SK-N-SH (cell line): ENCODE data around the gene CCR6. TPM values are rescaled to one million over a fixed set of nuclear protein-coding genes. Genes with fewer than 3 reads are reported as not detected.

ENCODE experiments used
- CTCF ChIA-PET: fragments of 300-600, 350-600 bp; formaldehyde crosslinking; extraction: SDS; loops from one replicate; lab custom pipeline; 2021; lab: Yijun Ruan, JAX
- POLR2A ChIA-PET: fragments of 350-600 bp; sonication (Branson Sonifier 250); formaldehyde crosslinking; extraction: SDS; loops from one replicate; lab custom pipeline; 2020; ENCODE audit warnings: antibody characterized with exemption, inconsistent platforms; lab: Yijun Ruan, JAX
- DNase-seq: peaks from one replicate; pipeline ENCODE4 v3.0.0; 2012
- H2AFZ ChIP-seq: fragments of 200-600 bp; sonication (generic); 2 replicates; pipeline ENCODE4 v1.8.1; 2016; ENCODE audit warnings: antibody characterized with exemption, mild to moderate bottlenecking, low read depth
- H3F3A ChIP-seq: fragments of 200-600 bp; sonication (generic); replicated peaks from 2 replicates; pipeline ENCODE3; 2016; ENCODE audit warnings: antibody characterized with exemption, mild to moderate bottlenecking; ENCODE audit not compliant: insufficient read depth
- H3K27ac ChIP-seq, 2 experiments: fragments of 200-500 bp in 1 of 2; fragments of 200-600 bp in 1 of 2; sonication (Bioruptor generic) in 1 of 2; sonication (generic), shearing (Covaris generic) in 1 of 2; 2 replicates each; pipeline versions ENCODE4 v1.5.1 to v1.6.1; 2014 to 2016; ENCODE audit warnings: low read depth in 2 of 2, inconsistent platforms in 1 of 2, low read length in 1 of 2, mild to moderate bottlenecking in 1 of 2, mixed read lengths in 1 of 2
- H3K27me3 ChIP-seq: fragments of 200-600 bp; sonication (generic), shearing (Covaris generic); 2 replicates; pipeline ENCODE4 v1.6.1; 2016; ENCODE audit warnings: mixed run types; ENCODE audit not compliant: insufficient read depth
- H3K36me3 ChIP-seq, 2 experiments: fragments of 200-500 bp in 1 of 2; fragments of 200-600 bp in 1 of 2; sonication (Bioruptor generic) in 1 of 2; sonication (generic) in 1 of 2; replicated peaks in 1 of 2; 2 replicates each; pipeline versions ENCODE3 to v1.5.1; 2014 to 2016; ENCODE audit warnings: low read length in 1 of 2, mild to moderate bottlenecking in 1 of 2; ENCODE audit not compliant: insufficient read depth in 2 of 2, control insufficient read depth in 1 of 2
- H3K4me1 ChIP-seq, 2 experiments: fragments of 200-500 bp in 1 of 2; fragments of 200-600 bp in 1 of 2; sonication (Bioruptor generic) in 1 of 2; sonication (generic), shearing (Covaris generic) in 1 of 2; 2 replicates each; pipeline versions ENCODE4 v1.5.1 to v1.6.1; 2014 to 2016; ENCODE audit warnings: low read depth in 1 of 2, low read length in 1 of 2, mixed run types in 1 of 2; ENCODE audit not compliant: insufficient read depth in 2 of 2, control insufficient read depth in 1 of 2
- H3K4me2 ChIP-seq: fragments of 200-600 bp; sonication (generic), shearing (Covaris generic); 2 replicates; pipeline ENCODE4 v1.6.1; 2017; ENCODE audit warnings: mixed run types
- H3K4me3 ChIP-seq, 2 experiments: fragments of 200-500 bp in 1 of 2; fragments of 200-600 bp in 1 of 2; sonication (Bioruptor generic) in 1 of 2; sonication (generic), shearing (Covaris generic) in 1 of 2; 2 replicates each; pipeline versions ENCODE4 v1.5.1 to v1.8.1; 2014 to 2016; ENCODE audit warnings: low read depth in 2 of 2, inconsistent platforms in 1 of 2, low read length in 1 of 2, mild to moderate bottlenecking in 1 of 2, mixed read lengths in 1 of 2, moderate library complexity in 1 of 2
- H3K79me2 ChIP-seq: fragments of 200-600 bp; sonication (generic); 2 replicates; pipeline ENCODE4 v1.8.1; 2017; ENCODE audit warnings: mild to moderate bottlenecking; ENCODE audit not compliant: insufficient read depth
- H3K9ac ChIP-seq: fragments of 200-600 bp; sonication (generic); 2 replicates; pipeline ENCODE4 v1.6.1; 2017; ENCODE audit warnings: mixed run types
- H3K9me2 ChIP-seq: fragments of 200-600 bp; sonication (generic); 2 replicates; pipeline ENCODE4 v1.6.1; 2017; ENCODE audit warnings: mixed run types
- H3K9me3 ChIP-seq: fragments of 200-600 bp; sonication (generic); 2 replicates; pipeline ENCODE4 v1.6.1; 2017; ENCODE audit warnings: mixed run types, mild to moderate bottlenecking, moderate library complexity
- H4K20me1 ChIP-seq: fragments of 200-600 bp; sonication (generic); 2 replicates; pipeline ENCODE4 v1.6.1; 2017; ENCODE audit warnings: mild to moderate bottlenecking, mixed run types; ENCODE audit not compliant: insufficient read depth
- GABPA ChIP-seq: IDR thresholded peaks from 2 replicates; pipeline ENCODE4 v1.4.0; 2012; ENCODE audit warnings: low read depth, mild to moderate bottlenecking
- JUND ChIP-seq: IDR thresholded peaks from 2 replicates; pipeline ENCODE4 v1.4.0; 2012
- MXI1 ChIP-seq: IDR thresholded peaks from 2 replicates; pipeline ENCODE4 v1.6.1; 2012; ENCODE audit warnings: mild to moderate bottlenecking, low read depth, low read length, improper control_type of control experiment
- NRF1 ChIP-seq: IDR thresholded peaks from 2 replicates; pipeline ENCODE4 v1.6.1; 2012; ENCODE audit warnings: low read depth, mild to moderate bottlenecking, low read length
- POLR2AphosphoS5 ChIP-seq: IDR thresholded peaks from 2 replicates; pipeline ENCODE4 v1.6.1; 2012; ENCODE audit warnings: low read depth, low read length
- RAD21 ChIP-seq: IDR thresholded peaks from 2 replicates; pipeline ENCODE4 v1.6.1; 2012; ENCODE audit warnings: mild to moderate bottlenecking, low read length
- RFX5 ChIP-seq: IDR thresholded peaks from 2 replicates; pipeline ENCODE4 v1.6.1; 2012; ENCODE audit warnings: mild to moderate bottlenecking, improper control_type of control experiment, low read length
- SMC3 ChIP-seq: IDR thresholded peaks from 2 replicates; pipeline ENCODE4 v1.6.1; 2012; ENCODE audit warnings: low read depth, low read length, improper control_type of control experiment
- WGBS: methylation state at CpG from one replicate; pipeline ENCODE4 v1.1.6; 2017; ENCODE audit warnings: low lambda C conversion rate; 5-methylcytosine and 5-hydroxymethylcytosine counted together
- polyA plus RNA-seq, 3 experiments: library from polyadenylated mRNA; depleted of rRNA; stranded (reverse); fragments of >200 nt; gene quantifications; 2 replicates each; pipeline ENCODE4 v1.2.3, GENCODE V29; 2012
- TF ChIP-seq, protein P1 (sequence below): fragments of 150-350 bp; IDR thresholded peaks from 2 replicates; pipeline ENCODE4 v1.6.1; 2016; ENCODE audit warnings: mild to moderate bottlenecking, low read depth, low read length
- TF ChIP-seq, protein P2 (sequence below): fragments of 200-600 bp; sonication (generic); IDR thresholded peaks from 2 replicates; pipeline ENCODE4 v1.6.1; 2017; ENCODE audit warnings: antibody characterized with exemption, mild to moderate bottlenecking, moderate library complexity
- TF ChIP-seq, protein P3 (sequence below): fragments of 150-350 bp; IDR thresholded peaks from 2 replicates; pipeline ENCODE4 v1.6.1; 2017; ENCODE audit warnings: antibody characterized with exemption, low read length, low read depth, borderline replicate concordance
- TF ChIP-seq, protein P4 (sequence below): IDR thresholded peaks from 2 replicates; pipeline ENCODE4 v1.4.0; 2012; ENCODE audit warnings: low read depth
- TF ChIP-seq, protein P5 (sequence below): IDR thresholded peaks from 2 replicates; pipeline ENCODE4 v1.4.0; 2012; ENCODE audit warnings: low read depth, borderline replicate concordance
- TF ChIP-seq, protein P6 (sequence below): IDR thresholded peaks from 2 replicates; pipeline ENCODE4 v1.6.1; 2012; ENCODE audit warnings: mild to moderate bottlenecking, low read depth, low read length, moderate library complexity

CCR6 gene
- polyA plus RNA-seq, 1 of the 3 experiments (the other 2 are of a cell fraction), result not detected

DNA sequence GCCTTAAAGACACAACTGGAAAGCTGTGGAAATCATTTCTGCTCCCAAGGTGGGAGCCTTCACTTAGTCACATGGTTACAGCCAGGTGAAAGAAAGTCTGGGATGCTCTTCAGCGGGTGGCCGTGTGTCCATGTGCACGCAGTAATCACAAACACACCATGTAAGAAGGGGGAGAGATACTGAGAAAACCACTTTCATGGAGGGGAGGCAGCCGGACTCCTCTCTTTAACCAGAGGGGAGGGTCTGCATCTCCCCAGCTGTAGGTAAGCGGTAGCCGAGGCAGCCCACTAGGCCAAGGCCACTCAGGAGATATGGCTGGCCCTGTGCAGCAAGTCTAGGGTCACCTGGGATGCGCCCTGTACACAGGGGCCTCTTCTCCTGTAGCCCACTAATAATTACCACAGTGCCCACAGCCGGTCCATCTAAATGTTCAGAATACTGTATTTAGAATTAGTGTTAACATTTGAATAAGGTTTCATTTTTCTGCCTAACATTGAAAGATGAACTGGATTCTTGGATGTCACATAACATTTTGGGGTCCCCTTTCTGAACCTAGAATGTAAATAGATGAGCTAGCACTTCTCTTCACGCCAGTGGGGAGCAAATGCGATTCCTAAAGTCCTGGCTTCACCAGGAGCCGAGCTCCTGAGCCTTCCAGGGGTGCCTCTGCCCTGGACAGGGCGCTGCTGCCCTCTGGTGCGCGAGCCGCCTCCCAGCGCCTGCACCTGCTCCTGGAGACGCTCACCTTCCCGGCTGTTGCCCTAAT lies 19.0 kb downstream of the CCR6 start:
- no peak overlapping the region for H3K9ac ChIP-seq
- WGBS, result 43% methylated on average over 15 of the region's 18 CpGs
- ChIA-PET POLR2A (interaction anchor here (0.6 kb wide), 1 partner anchor 363 kb away, joined by 5 read pairs; no protein-coding TSS in a partner anchor), CTCF (interaction anchor here (0.5 to 7.6 kb wide), 52 partner anchors 9 to 866 kb away, joined by 3 to 79 read pairs (median 4); partner anchors contain the start of genes CCR6, CEP43 and RNASET2)
- H3K27ac ChIP-seq, result no peak overlapping the region
- H3K36me3 ChIP-seq, result no peaks in the 10 kb centered on the region
- no peaks in the 10 kb centered on the region for H3K9me2 ChIP-seq
- no peaks in the 10 kb centered on the region for H3K9me3 ChIP-seq
- H2AFZ ChIP-seq, result no peak overlapping the region
- H3K4me1 ChIP-seq, result peaks cover 0 to 3% of the 10 kb centered on the region in 2 experiments; a peak in 1 of 4 replicates
- no peak overlapping the region; a peak in 1 of 4 replicates for H3K4me3 ChIP-seq
- no peak overlapping the region for H3K4me2 ChIP-seq
- TF ChIP-seq POLR2AphosphoS5, result no peak
- peak; percentile 97 for TF ChIP-seq RAD21
- TF ChIP-seq SMC3, result peak; percentile 91
- TF ChIP-seq, protein P1, sequence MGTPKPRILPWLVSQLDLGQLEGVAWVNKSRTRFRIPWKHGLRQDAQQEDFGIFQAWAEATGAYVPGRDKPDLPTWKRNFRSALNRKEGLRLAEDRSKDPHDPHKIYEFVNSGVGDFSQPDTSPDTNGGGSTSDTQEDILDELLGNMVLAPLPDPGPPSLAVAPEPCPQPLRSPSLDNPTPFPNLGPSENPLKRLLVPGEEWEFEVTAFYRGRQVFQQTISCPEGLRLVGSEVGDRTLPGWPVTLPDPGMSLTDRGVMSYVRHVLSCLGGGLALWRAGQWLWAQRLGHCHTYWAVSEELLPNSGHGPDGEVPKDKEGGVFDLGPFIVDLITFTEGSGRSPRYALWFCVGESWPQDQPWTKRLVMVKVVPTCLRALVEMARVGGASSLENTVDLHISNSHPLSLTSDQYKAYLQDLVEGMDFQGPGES, result no peak
- TF ChIP-seq, protein P2, sequence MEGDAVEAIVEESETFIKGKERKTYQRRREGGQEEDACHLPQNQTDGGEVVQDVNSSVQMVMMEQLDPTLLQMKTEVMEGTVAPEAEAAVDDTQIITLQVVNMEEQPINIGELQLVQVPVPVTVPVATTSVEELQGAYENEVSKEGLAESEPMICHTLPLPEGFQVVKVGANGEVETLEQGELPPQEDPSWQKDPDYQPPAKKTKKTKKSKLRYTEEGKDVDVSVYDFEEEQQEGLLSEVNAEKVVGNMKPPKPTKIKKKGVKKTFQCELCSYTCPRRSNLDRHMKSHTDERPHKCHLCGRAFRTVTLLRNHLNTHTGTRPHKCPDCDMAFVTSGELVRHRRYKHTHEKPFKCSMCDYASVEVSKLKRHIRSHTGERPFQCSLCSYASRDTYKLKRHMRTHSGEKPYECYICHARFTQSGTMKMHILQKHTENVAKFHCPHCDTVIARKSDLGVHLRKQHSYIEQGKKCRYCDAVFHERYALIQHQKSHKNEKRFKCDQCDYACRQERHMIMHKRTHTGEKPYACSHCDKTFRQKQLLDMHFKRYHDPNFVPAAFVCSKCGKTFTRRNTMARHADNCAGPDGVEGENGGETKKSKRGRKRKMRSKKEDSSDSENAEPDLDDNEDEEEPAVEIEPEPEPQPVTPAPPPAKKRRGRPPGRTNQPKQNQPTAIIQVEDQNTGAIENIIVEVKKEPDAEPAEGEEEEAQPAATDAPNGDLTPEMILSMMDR, result peak; percentile 58
- TF ChIP-seq MXI1, result peak; percentile 30; the same call in 1 of the 2 replicates
- TF ChIP-seq RFX5, result no peak
- peak; percentile 18; the same call in 1 of the 2 replicates for TF ChIP-seq NRF1
- TF ChIP-seq, protein P3, sequence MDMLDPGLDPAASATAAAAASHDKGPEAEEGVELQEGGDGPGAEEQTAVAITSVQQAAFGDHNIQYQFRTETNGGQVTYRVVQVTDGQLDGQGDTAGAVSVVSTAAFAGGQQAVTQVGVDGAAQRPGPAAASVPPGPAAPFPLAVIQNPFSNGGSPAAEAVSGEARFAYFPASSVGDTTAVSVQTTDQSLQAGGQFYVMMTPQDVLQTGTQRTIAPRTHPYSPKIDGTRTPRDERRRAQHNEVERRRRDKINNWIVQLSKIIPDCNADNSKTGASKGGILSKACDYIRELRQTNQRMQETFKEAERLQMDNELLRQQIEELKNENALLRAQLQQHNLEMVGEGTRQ, result no peak
- TF ChIP-seq GABPA, result no peak
- H4K20me1 ChIP-seq, result no peaks in the 10 kb centered on the region
- H3K27me3 ChIP-seq, result 0 out of 2 replicates have a peak, but pooled peaks cover 5% of the 10 kb centered on the region
- no peaks in the 10 kb centered on the region for H3F3A ChIP-seq
- peak; percentile 90 for DNase-seq
- H3K79me2 ChIP-seq, result no peaks in the 10 kb centered on the region

DNA sequence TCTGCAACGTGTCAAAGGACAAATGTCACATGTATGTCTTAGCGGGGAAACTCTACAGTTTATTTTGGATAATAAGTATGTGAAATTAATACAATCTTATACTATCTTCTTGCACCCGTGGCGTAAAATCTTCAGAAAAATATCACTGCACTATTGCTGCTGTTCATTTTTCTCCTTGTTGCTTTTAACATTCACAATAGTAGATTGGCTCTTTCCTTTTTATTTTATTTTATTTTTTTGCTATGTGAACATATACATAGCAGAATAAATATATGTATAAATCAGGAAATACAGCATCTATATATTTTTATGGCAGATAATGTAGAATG lies 19.5 kb downstream of the CCR6 start:
- Histone ChIP-seq H3K9ac (no peak overlapping the region), H2AFZ (no peak overlapping the region), H3K27me3 (0 out of 2 replicates have a peak, but pooled peaks cover 5% of the 10 kb centered on the region), H3K9me3 (no peaks in the 10 kb centered on the region), H3K4me2 (no peak overlapping the region), H3K4me1 (peaks cover 0 to 3% of the 10 kb centered on the region in 2 experiments; a peak in 1 of 4 replicates), H3K4me3 (no peak overlapping the region; a peak in 1 of 4 replicates), H3K36me3 (no peaks in the 10 kb centered on the region), H3K9me2 (no peaks in the 10 kb centered on the region), H4K20me1 (no peaks in the 10 kb centered on the region), H3K27ac (no peak overlapping the region), H3K79me2 (no peaks in the 10 kb centered on the region), H3F3A (no peaks in the 10 kb centered on the region)
- DNase-seq, result no peak
- ChIA-PET POLR2A (no interaction called here), CTCF (interaction anchor here (0.7 to 7.6 kb wide), 34 partner anchors 9 to 741 kb away, joined by 3 to 79 read pairs (median 4); partner anchors contain the start of genes CCR6, CEP43 and RNASET2)
- WGBS, result 27% methylated on average over 4 of the region's 4 CpGs
- TF ChIP-seq NRF1, result no peak
- TF ChIP-seq RAD21, result no peak
- TF ChIP-seq JUND, result no peak
- TF ChIP-seq, protein P4, sequence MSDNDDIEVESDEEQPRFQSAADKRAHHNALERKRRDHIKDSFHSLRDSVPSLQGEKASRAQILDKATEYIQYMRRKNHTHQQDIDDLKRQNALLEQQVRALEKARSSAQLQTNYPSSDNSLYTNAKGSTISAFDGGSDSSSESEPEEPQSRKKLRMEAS, result no peak
- TF ChIP-seq, protein P5, sequence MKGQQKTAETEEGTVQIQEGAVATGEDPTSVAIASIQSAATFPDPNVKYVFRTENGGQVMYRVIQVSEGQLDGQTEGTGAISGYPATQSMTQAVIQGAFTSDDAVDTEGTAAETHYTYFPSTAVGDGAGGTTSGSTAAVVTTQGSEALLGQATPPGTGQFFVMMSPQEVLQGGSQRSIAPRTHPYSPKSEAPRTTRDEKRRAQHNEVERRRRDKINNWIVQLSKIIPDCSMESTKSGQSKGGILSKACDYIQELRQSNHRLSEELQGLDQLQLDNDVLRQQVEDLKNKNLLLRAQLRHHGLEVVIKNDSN, result no peak
- TF ChIP-seq, protein P1, result no peak
- no peak for TF ChIP-seq RFX5
- TF ChIP-seq POLR2AphosphoS5, result no peak
- TF ChIP-seq, protein P6, sequence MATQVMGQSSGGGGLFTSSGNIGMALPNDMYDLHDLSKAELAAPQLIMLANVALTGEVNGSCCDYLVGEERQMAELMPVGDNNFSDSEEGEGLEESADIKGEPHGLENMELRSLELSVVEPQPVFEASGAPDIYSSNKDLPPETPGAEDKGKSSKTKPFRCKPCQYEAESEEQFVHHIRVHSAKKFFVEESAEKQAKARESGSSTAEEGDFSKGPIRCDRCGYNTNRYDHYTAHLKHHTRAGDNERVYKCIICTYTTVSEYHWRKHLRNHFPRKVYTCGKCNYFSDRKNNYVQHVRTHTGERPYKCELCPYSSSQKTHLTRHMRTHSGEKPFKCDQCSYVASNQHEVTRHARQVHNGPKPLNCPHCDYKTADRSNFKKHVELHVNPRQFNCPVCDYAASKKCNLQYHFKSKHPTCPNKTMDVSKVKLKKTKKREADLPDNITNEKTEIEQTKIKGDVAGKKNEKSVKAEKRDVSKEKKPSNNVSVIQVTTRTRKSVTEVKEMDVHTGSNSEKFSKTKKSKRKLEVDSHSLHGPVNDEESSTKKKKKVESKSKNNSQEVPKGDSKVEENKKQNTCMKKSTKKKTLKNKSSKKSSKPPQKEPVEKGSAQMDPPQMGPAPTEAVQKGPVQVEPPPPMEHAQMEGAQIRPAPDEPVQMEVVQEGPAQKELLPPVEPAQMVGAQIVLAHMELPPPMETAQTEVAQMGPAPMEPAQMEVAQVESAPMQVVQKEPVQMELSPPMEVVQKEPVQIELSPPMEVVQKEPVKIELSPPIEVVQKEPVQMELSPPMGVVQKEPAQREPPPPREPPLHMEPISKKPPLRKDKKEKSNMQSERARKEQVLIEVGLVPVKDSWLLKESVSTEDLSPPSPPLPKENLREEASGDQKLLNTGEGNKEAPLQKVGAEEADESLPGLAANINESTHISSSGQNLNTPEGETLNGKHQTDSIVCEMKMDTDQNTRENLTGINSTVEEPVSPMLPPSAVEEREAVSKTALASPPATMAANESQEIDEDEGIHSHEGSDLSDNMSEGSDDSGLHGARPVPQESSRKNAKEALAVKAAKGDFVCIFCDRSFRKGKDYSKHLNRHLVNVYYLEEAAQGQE, result no peak
